Neuron (in vitro differentiated cells): ENCODE results near the gene AARS2.
"Not testable (repeated sequence)": the region's sequence is repeated elsewhere in the genome, so short reads cannot be mapped to it uniquely, and the experiment has no call there.

Experiments
- H2AFZ ChIP-seq: one replicate; pipeline ENCODE4 v1.6.1; 2013; ENCODE audit warnings: low read depth, mild to moderate bottlenecking, inconsistent platforms, low read length, moderate library complexity
- H3K27me3 ChIP-seq: one replicate; pipeline ENCODE4 v1.6.1; 2013; ENCODE audit warnings: low read length; ENCODE audit not compliant: insufficient read depth
- H3K36me3 ChIP-seq: one replicate; pipeline ENCODE4 v1.6.1; 2013; ENCODE audit warnings: low read length; ENCODE audit not compliant: insufficient read depth
- H3K4me1 ChIP-seq: one replicate; pipeline ENCODE4 v1.6.1; 2013; ENCODE audit warnings: low read length; ENCODE audit not compliant: insufficient read depth
- H3K4me3 ChIP-seq: 2 replicates; pipeline ENCODE4 v1.5.1; 2013; ENCODE audit warnings: mild to moderate bottlenecking, low read length, moderate library complexity
- H3K9me3 ChIP-seq: one replicate; pipeline ENCODE4 v1.6.1; 2013; ENCODE audit warnings: low read length

AARS2 gene

GRCh38 chr6:44339763-44340625, 26.8 kb upstream of the AARS2 start:
- Histone ChIP-seq H3K36me3 (no peaks in the 10 kb centered on the region), H3K4me3 (no peak overlapping the region), H3K27me3 (peaks cover 16% of the 10 kb centered on the region), H2AFZ (no peak overlapping the region), H3K9me3 (peaks cover 2% of the 10 kb centered on the region), H3K4me1 (peaks cover 24% of the 10 kb centered on the region)

- H3K9me3 ChIP-seq = peaks cover 2% of the 10 kb centered on the region
- H3K4me1 ChIP-seq = peaks cover 24% of the 10 kb centered on the region
- no peak overlapping the region for H2AFZ ChIP-seq
- peaks cover 9% of the 10 kb centered on the region for H3K27me3 ChIP-seq
- no peak overlapping the region for H3K4me3 ChIP-seq
- H3K36me3 ChIP-seq = no peaks in the 10 kb centered on the region
Measured at GRCh38 chr6:44339301-44339700, 26.2 kb upstream of the AARS2 start.

GRCh38 chr6:44338228-44339122, 25.3 kb upstream of the AARS2 start:
- Histone ChIP-seq H3K9me3 (no peaks in the 10 kb centered on the region), H3K4me1 (peaks cover 24% of the 10 kb centered on the region), H3K36me3 (no peaks in the 10 kb centered on the region), H3K4me3 (no peak overlapping the region), H3K27me3 (peaks cover 1% of the 10 kb centered on the region), H2AFZ (no peak overlapping the region)

- Histone ChIP-seq H2AFZ (no peak overlapping the region), H3K4me3 (no peak overlapping the region), H3K27me3 (no peaks in the 10 kb centered on the region), H3K9me3 (no peaks in the 10 kb centered on the region), H3K36me3 (no peaks in the 10 kb centered on the region), H3K4me1 (peaks cover 13% of the 10 kb centered on the region)
Measured at GRCh38 chr6:44335631-44336030, 22.5 kb upstream of the AARS2 start.

- Histone ChIP-seq H3K9me3 (no peaks in the 10 kb centered on the region), H2AFZ (no peak overlapping the region), H3K36me3 (no peaks in the 10 kb centered on the region), H3K4me1 (peaks cover 13% of the 10 kb centered on the region), H3K4me3 (no peak overlapping the region), H3K27me3 (no peaks in the 10 kb centered on the region)
Measured at GRCh38 chr6:44333942-44334341, 20.8 kb upstream of the AARS2 start.

GRCh38 chr6:44333273-44333919, 20.2 kb upstream of the AARS2 start:
- Histone ChIP-seq H3K4me3 (no peak overlapping the region), H3K36me3 (no peaks in the 10 kb centered on the region), H3K27me3 (no peaks in the 10 kb centered on the region), H2AFZ (no peak overlapping the region), H3K9me3 (no peaks in the 10 kb centered on the region), H3K4me1 (peaks cover 11% of the 10 kb centered on the region)

GRCh38 chr6:44332585-44332984, 19.4 kb upstream of the AARS2 start:
- H3K4me3 ChIP-seq = no peak overlapping the region
- peaks cover 13% of the 10 kb centered on the region for H3K4me1 ChIP-seq
- H3K36me3 ChIP-seq = no peaks in the 10 kb centered on the region
- no peak overlapping the region for H2AFZ ChIP-seq
- no peaks in the 10 kb centered on the region for H3K27me3 ChIP-seq
- H3K9me3 ChIP-seq = no peaks in the 10 kb centered on the region

- H2AFZ ChIP-seq = no peak overlapping the region
- peaks cover 4% of the 10 kb centered on the region for H3K27me3 ChIP-seq
- H3K4me1 ChIP-seq = peaks cover 15% of the 10 kb centered on the region
- no peaks in the 10 kb centered on the region for H3K9me3 ChIP-seq
- H3K4me3 ChIP-seq = no peak overlapping the region
- H3K36me3 ChIP-seq = no peaks in the 10 kb centered on the region
Measured at GRCh38 chr6:44329858-44330257, 16.7 kb upstream of the AARS2 start.

GRCh38 chr6:44328203-44328602, 15.1 kb upstream of the AARS2 start:
- not testable (repeated sequence) for H3K9me3 ChIP-seq, H3K4me3 ChIP-seq

GRCh38 chr6:44327760-44328159, 14.6 kb upstream of the AARS2 start:
- Histone ChIP-seq H3K36me3 (no peaks in the 10 kb centered on the region), H3K9me3 (no peaks in the 10 kb centered on the region), H3K4me1 (peaks cover 14% of the 10 kb centered on the region), H3K27me3 (peaks cover 4% of the 10 kb centered on the region), H3K4me3 (no peak overlapping the region), H2AFZ (no peak overlapping the region)

More at GRCh38 chr6:44328203-44328602, 15.1 kb upstream of the AARS2 start:
- not testable (repeated sequence) for H3K27me3 ChIP-seq, H3K36me3 ChIP-seq, H2AFZ ChIP-seq
- peaks cover 15% of the 10 kb centered on the region for H3K4me1 ChIP-seq

GRCh38 chr6:44327096-44327495, 13.9 kb upstream of the AARS2 start:
- Histone ChIP-seq H3K27me3 (peaks cover 4% of the 10 kb centered on the region), H2AFZ (no peak overlapping the region), H3K36me3 (no peaks in the 10 kb centered on the region), H3K9me3 (no peaks in the 10 kb centered on the region), H3K4me3 (no peak overlapping the region), H3K4me1 (peaks cover 14% of the 10 kb centered on the region)

- H3K27me3 ChIP-seq = peaks cover 9% of the 10 kb centered on the region
- no peak overlapping the region for H2AFZ ChIP-seq
- no peaks in the 10 kb centered on the region for H3K9me3 ChIP-seq
- H3K36me3 ChIP-seq = no peaks in the 10 kb centered on the region
- no peaks in the 10 kb centered on the region for H3K4me1 ChIP-seq
- no peak overlapping the region for H3K4me3 ChIP-seq
Measured at GRCh38 chr6:44321210-44321609, 8.1 kb upstream of the AARS2 start.

GRCh38 chr6:44317136-44317631, 4.0 kb upstream of the AARS2 start:
- H3K4me1 ChIP-seq, H3K4me3 ChIP-seq: not testable (repeated sequence)

More at GRCh38 chr6:44317136-44317631, 4.0 kb upstream of the AARS2 start:
- not testable (repeated sequence) for H2AFZ ChIP-seq, H3K9me3 ChIP-seq, H3K27me3 ChIP-seq, H3K36me3 ChIP-seq
